NK-92 (cell line): ENCODE results near the gene DOK3.

Experiments used
- DNase-seq: peaks from one replicate; lab custom pipeline; 2025; ENCODE audit not compliant: unreplicated experiment; lab: John Stamatoyannopoulos, UW

The DOK3 gene

DNA sequence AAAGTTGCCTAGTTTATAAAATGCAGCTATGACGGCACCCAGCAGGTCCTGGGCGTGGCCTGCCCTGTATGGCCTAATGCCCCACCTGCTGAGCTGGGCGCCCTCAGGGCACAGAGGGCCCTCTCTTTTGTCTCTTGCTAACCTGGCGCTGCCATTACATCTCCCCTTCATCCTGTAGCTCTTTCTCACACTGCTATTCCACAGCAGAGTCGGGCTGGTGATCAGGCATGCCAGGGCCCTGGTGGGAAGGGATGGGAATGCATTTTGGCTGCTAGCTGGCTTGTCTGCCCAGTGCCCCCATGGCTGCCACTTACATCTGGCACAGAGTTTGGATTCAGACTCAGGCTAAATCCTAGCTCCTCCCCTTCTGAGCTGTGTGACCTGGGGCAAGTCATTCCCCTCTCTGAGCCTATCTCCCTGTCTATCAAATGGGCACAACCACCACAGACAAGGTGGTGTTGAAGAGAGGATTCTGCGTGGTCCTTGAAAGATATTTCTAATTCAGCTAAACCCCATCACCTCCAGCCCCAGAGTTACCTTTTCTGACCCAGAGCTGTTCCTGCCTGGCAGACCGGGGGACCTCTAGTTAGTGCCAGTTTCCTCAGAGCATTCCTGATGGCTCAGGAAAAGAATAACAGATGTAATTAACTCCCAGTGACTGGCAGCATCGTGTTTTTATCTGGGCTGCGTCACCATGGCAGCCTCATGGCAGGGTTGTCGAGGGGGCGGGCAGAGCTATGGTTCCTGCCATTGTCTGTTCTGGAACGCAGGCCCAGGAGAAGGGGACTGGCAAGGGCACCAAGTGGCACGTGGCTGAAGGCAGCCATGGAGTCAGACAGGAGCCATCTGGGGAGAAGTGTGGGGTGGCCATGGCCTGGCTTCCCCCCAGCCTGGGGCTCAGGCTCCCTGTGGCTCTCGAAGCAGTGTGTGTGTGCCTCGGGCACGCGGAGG lies 56.7 kb downstream of the DOK3 start:
- no peak for DNase-seq
